Measurements from ENCODE around the gene IER5.

DNA sequence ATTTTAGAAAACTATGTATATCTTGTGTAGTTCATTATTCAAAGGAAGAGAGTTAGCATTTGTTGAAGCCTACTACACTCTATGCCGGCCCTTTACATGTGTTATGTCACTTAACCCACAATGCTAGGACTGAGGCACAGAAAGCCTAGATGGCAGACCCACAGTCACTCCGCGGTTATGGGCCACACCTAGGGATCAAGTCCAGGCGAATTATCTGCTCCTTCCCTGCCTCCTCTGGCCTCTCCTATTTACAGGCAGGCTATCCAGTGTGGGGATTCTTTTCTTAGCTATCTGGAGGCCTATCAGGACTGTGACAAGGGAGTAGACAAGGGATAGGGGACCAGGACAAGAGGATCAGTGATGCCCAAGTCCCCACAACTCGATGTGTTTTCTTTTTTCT, 33.0 kb downstream of the IER5 start:
- TF ChIP-seq, protein P1, sequence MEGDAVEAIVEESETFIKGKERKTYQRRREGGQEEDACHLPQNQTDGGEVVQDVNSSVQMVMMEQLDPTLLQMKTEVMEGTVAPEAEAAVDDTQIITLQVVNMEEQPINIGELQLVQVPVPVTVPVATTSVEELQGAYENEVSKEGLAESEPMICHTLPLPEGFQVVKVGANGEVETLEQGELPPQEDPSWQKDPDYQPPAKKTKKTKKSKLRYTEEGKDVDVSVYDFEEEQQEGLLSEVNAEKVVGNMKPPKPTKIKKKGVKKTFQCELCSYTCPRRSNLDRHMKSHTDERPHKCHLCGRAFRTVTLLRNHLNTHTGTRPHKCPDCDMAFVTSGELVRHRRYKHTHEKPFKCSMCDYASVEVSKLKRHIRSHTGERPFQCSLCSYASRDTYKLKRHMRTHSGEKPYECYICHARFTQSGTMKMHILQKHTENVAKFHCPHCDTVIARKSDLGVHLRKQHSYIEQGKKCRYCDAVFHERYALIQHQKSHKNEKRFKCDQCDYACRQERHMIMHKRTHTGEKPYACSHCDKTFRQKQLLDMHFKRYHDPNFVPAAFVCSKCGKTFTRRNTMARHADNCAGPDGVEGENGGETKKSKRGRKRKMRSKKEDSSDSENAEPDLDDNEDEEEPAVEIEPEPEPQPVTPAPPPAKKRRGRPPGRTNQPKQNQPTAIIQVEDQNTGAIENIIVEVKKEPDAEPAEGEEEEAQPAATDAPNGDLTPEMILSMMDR (IDR thresholded peaks at IDR 0.05; ENCODE audit: insufficient read depth, low read length) = no peak
- TF ChIP-seq POLR2AphosphoS5 (IDR thresholded peaks at IDR 0.05; ENCODE audit: low read depth) = no peak
- no peak for TF ChIP-seq GABPA (IDR thresholded peaks at IDR 0.05; ENCODE audit: low read depth)
- TF ChIP-seq, protein P2, sequence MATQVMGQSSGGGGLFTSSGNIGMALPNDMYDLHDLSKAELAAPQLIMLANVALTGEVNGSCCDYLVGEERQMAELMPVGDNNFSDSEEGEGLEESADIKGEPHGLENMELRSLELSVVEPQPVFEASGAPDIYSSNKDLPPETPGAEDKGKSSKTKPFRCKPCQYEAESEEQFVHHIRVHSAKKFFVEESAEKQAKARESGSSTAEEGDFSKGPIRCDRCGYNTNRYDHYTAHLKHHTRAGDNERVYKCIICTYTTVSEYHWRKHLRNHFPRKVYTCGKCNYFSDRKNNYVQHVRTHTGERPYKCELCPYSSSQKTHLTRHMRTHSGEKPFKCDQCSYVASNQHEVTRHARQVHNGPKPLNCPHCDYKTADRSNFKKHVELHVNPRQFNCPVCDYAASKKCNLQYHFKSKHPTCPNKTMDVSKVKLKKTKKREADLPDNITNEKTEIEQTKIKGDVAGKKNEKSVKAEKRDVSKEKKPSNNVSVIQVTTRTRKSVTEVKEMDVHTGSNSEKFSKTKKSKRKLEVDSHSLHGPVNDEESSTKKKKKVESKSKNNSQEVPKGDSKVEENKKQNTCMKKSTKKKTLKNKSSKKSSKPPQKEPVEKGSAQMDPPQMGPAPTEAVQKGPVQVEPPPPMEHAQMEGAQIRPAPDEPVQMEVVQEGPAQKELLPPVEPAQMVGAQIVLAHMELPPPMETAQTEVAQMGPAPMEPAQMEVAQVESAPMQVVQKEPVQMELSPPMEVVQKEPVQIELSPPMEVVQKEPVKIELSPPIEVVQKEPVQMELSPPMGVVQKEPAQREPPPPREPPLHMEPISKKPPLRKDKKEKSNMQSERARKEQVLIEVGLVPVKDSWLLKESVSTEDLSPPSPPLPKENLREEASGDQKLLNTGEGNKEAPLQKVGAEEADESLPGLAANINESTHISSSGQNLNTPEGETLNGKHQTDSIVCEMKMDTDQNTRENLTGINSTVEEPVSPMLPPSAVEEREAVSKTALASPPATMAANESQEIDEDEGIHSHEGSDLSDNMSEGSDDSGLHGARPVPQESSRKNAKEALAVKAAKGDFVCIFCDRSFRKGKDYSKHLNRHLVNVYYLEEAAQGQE (IDR thresholded peaks at IDR 0.05; ENCODE audit: insufficient replicate concordance, low read depth) = no peak
- no peak for TF ChIP-seq SPI1 (IDR thresholded peaks at IDR 0.05; ENCODE audit: borderline replicate concordance, low read depth)

Data from HL-60 (cell line).